Choroid plexus epithelial cell (primary cell): Measurements from ENCODE around the gene ALDOA.

Source experiments
- DNase-seq: peaks from one replicate; pipeline ENCODE4 v3.0.0-alpha.2; 2010; ENCODE audit warnings: low read depth
- H3K4me3 ChIP-seq: 2 replicates; pipeline ENCODE4 v1.5.1; 2011; ENCODE audit warnings: low read depth, mild to moderate bottlenecking, control low read depth, low read length, moderate library complexity
- TF ChIP-seq, protein P1 (sequence below): conservative IDR thresholded peaks from 2 replicates; pipeline ENCODE4 v1.5.1; 2011; ENCODE audit warnings: low read depth, mild to moderate bottlenecking, control low read depth, inconsistent platforms, low read length, moderate library complexity

Gene ALDOA

GRCh38 chr16:30069611-30070462 lies 4.3 kb downstream of the ALDOA start:
- H3K4me3 ChIP-seq, result no peak overlapping the region
- no peak for DNase-seq
- TF ChIP-seq, protein P1, sequence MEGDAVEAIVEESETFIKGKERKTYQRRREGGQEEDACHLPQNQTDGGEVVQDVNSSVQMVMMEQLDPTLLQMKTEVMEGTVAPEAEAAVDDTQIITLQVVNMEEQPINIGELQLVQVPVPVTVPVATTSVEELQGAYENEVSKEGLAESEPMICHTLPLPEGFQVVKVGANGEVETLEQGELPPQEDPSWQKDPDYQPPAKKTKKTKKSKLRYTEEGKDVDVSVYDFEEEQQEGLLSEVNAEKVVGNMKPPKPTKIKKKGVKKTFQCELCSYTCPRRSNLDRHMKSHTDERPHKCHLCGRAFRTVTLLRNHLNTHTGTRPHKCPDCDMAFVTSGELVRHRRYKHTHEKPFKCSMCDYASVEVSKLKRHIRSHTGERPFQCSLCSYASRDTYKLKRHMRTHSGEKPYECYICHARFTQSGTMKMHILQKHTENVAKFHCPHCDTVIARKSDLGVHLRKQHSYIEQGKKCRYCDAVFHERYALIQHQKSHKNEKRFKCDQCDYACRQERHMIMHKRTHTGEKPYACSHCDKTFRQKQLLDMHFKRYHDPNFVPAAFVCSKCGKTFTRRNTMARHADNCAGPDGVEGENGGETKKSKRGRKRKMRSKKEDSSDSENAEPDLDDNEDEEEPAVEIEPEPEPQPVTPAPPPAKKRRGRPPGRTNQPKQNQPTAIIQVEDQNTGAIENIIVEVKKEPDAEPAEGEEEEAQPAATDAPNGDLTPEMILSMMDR, result no peak

GRCh38 chr16:30070490-30070889 lies 4.9 kb downstream of the ALDOA start:
- TF ChIP-seq, protein P1, result no peak
- no peak for DNase-seq
- no peak overlapping the region for H3K4me3 ChIP-seq

DNA sequence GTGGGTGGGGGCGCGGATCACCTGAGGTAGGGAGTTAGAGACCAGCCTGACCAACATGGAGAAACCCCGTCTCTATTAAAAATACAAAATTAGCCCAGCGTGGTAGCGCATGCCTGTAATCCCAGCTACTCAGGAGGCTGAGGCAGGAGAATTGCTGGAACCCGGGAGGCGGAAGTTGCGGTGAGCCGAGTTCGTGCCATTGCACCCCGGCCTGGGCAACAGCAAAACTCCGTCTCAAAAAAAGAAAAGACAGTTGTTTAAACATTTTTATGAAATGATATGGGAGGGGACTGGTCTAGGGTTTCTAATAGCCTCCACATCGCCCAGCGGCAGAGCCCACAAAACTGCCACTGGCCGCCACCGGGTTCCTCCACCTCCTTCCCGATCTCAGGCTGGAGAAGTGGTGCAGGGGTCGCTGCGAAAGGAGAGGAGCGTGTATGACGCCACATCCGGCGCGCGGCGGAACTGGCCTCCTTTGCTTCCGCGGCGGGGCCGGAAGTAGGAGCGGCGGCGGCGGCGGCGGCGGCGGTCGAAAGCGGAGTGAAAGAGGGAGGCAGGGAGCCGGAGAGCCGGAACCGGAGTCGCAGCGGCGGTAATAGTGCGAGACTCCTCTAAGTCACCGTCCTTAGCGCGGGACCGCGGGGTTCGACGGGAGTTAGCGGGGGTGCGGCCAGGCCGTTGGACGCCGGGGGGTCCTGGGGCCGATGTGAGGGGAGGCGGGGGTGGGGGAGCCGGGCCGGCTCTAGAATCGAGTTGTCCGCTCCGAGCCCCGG lies 10.1 kb downstream of the ALDOA start, which contains the start of gene PPP4C:
Gene PPP4C, plus strand, starts transcription at position 492 of the 773 bp plus-strand sequence. CDS start 384 bp downstream, outside the sequence.
- TF ChIP-seq, protein P1, result peak; percentile 21
- peak; percentile 90 for DNase-seq
- peak within 1 kb of the TSS; percentile 92 for H3K4me3 ChIP-seq

GRCh38 chr16:30076276-30076791 lies 10.8 kb downstream of the ALDOA start:
- TF ChIP-seq, protein P1, result no peak
- H3K4me3 ChIP-seq, result peak overlapping the region; percentile 92
- DNase-seq, result no peak

DNA sequence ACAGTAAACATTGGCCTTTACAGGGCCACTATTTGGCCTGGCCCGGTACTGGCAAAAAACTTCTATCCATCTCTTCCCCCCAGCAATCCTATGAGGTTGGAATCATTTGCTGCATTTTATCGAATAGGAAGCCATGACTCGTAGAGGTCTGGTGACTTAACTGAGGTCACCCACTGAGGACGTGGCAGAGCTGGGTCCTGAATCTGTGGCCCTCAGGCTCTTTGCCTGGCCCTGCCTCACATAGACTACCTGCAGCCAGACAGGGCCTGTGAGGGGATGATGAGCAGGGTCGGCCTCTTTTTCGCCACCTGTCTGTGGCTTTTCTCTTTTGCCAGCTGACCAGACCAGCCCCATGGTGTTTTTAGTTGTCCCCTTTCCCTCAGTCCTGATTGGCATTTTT lies 12.1 kb downstream of the ALDOA start:
- TF ChIP-seq, protein P1, result no peak
- H3K4me3 ChIP-seq, result peak overlapping the region; percentile 92
- DNase-seq, result no peak

- H3K4me3 ChIP-seq, result no peak overlapping the region
- no peak for DNase-seq
- TF ChIP-seq, protein P1, result no peak
Measured at GRCh38 chr16:30078744-30079143, 13.2 kb downstream of the ALDOA start.
